ENCODE data around the gene CCDC77.

DNA sequence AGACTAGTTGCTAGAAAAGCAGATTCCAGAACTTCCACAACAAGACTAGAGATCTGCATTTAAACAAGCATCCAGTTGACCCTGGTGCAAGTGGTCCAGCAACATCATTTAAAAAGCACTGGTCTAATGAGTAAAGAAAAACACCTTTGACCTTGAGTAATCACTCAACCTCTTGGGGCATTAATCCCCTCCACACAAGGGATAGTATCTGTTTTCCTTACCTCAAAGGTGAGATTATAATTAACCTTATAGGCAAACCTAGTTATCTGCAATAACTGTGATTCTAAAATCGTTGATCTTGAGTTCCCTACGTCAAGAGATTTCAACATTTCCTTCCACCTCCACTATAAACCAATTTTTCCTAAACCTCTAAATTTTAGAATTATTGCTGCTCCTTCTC lies 13.4 kb upstream of the CCDC77 start:
- TF ChIP-seq, protein P1, sequence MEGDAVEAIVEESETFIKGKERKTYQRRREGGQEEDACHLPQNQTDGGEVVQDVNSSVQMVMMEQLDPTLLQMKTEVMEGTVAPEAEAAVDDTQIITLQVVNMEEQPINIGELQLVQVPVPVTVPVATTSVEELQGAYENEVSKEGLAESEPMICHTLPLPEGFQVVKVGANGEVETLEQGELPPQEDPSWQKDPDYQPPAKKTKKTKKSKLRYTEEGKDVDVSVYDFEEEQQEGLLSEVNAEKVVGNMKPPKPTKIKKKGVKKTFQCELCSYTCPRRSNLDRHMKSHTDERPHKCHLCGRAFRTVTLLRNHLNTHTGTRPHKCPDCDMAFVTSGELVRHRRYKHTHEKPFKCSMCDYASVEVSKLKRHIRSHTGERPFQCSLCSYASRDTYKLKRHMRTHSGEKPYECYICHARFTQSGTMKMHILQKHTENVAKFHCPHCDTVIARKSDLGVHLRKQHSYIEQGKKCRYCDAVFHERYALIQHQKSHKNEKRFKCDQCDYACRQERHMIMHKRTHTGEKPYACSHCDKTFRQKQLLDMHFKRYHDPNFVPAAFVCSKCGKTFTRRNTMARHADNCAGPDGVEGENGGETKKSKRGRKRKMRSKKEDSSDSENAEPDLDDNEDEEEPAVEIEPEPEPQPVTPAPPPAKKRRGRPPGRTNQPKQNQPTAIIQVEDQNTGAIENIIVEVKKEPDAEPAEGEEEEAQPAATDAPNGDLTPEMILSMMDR (IDR thresholded peaks at IDR 0.05), result no peak
- TF ChIP-seq POLR2A (IDR thresholded peaks at IDR 0.05), result no peak
